IMR-90 (cell line): ENCODE data around the gene ANO10. TPM values are rescaled to one million over a fixed set of nuclear protein-coding genes. Genes with fewer than 3 reads are reported as not detected.

Source experiments
- ATAC-seq: fragments of 200-7000 bp; cut with Tn5 transposase; 2 replicates; pipeline ENCODE4 v1.9.1; 2020; ENCODE audit warnings: low read depth, mild to moderate bottlenecking, moderate library complexity
- BruUV-seq: library from RNA; stranded (reverse); fragments of 400-500 nt; replicated peaks from 2 replicates; lab custom pipeline; 2021; lab: Mats Ljungman, UMichigan
- CTCF ChIA-PET: fragments of 300-600 bp; formaldehyde crosslinking; extraction: SDS; loops from one replicate; lab custom pipeline; 2021; ENCODE audit warnings: antibody characterized with exemption; lab: Yijun Ruan, JAX
- POLR2A ChIA-PET: fragments of 300-600 bp; sonication (Branson Sonifier 250); formaldehyde crosslinking; loops from one replicate; lab custom pipeline; 2022; ENCODE audit warnings: antibody characterized with exemption; ENCODE audit not compliant: unreplicated experiment; lab: Charles Lee
- DNase-seq: peaks from one replicate; pipeline ENCODE4 v3.0.0; 2013
- H2AFZ ChIP-seq: replicated peaks from 2 replicates; pipeline ENCODE3; 2013; ENCODE audit warnings: low read length, mild to moderate bottlenecking; ENCODE audit not compliant: poor library complexity
- H2AK5ac ChIP-seq: 2 replicates; pipeline ENCODE4 v1.6.1; 2013; ENCODE audit warnings: low read depth, low read length, inconsistent platforms
- H2AK9ac ChIP-seq: replicated peaks from 2 replicates; pipeline ENCODE3; 2013; ENCODE audit warnings: mild to moderate bottlenecking, low read depth, low read length, moderate library complexity; ENCODE audit not compliant: poor library complexity
- H2BK120ac ChIP-seq: 2 replicates; pipeline ENCODE4 v1.6.1; 2013; ENCODE audit warnings: low read depth, low read length, inconsistent platforms
- H2BK15ac ChIP-seq: 3 replicates; pipeline ENCODE4 v1.6.1; 2013; ENCODE audit warnings: low read depth, low read length, inconsistent platforms
- H2BK20ac ChIP-seq: 2 replicates; pipeline ENCODE4 v1.6.1; 2013; ENCODE audit warnings: low read depth, mild to moderate bottlenecking, inconsistent platforms, low read length, moderate library complexity
- H2BK5ac ChIP-seq: 2 replicates; pipeline ENCODE4 v1.6.1; 2013; ENCODE audit warnings: mild to moderate bottlenecking, low read depth, low read length, inconsistent platforms; ENCODE audit not compliant: poor library complexity, severe bottlenecking
- H3K14ac ChIP-seq: replicated peaks from 2 replicates; pipeline ENCODE4 v1.6.1; 2013; ENCODE audit warnings: low read depth, low read length, inconsistent platforms
- H3K18ac ChIP-seq: 2 replicates; pipeline ENCODE4 v1.6.1; 2013; ENCODE audit warnings: low read depth, low read length, control low read depth
- H3K23ac ChIP-seq: 2 replicates; pipeline ENCODE4 v1.6.1; 2013; ENCODE audit warnings: low read depth, low read length, inconsistent platforms
- H3K27ac ChIP-seq: 2 replicates; pipeline ENCODE4 v1.5.1; 2013; ENCODE audit warnings: mild to moderate bottlenecking, control low read depth, low read length; ENCODE audit not compliant: insufficient read depth
- H3K27me3 ChIP-seq: 2 replicates; pipeline ENCODE4 v1.6.1; 2013; ENCODE audit warnings: low read length; ENCODE audit not compliant: control insufficient read depth, insufficient read depth
- H3K36me3 ChIP-seq: 2 replicates; pipeline ENCODE4 v1.6.1; 2013; ENCODE audit warnings: low read length, mixed read lengths; ENCODE audit not compliant: control insufficient read depth, insufficient read depth
- H3K4ac ChIP-seq: 2 replicates; pipeline ENCODE4 v1.6.1; 2013; ENCODE audit warnings: low read depth, low read length, inconsistent platforms
- H3K4me1 ChIP-seq: 2 replicates; pipeline ENCODE4 v1.6.1; 2013; ENCODE audit warnings: low read length, mixed read lengths; ENCODE audit not compliant: control insufficient read depth, insufficient read depth
- H3K4me2 ChIP-seq: 2 replicates; pipeline ENCODE4 v1.6.1; 2013; ENCODE audit warnings: low read depth, mild to moderate bottlenecking, control low read depth, low read length, moderate library complexity
- H3K4me3 ChIP-seq: 2 replicates; pipeline ENCODE4 v1.5.1; 2013; ENCODE audit warnings: low read depth, mild to moderate bottlenecking, control low read depth, low read length, moderate library complexity; ENCODE audit not compliant: insufficient read depth
- H3K56ac ChIP-seq: 2 replicates; pipeline ENCODE4 v1.6.1; 2013; ENCODE audit warnings: low read length, inconsistent platforms; ENCODE audit not compliant: insufficient read depth; ENCODE audit errors: extremely low read depth
- H3K79me1 ChIP-seq, 2 experiments: 2 replicates each; pipeline ENCODE4 v1.6.1; 2013; ENCODE audit warnings: low read length in 2 of 2, inconsistent platforms in 1 of 2, low read depth in 1 of 2
- H3K9ac ChIP-seq: 2 replicates; pipeline ENCODE4 v1.6.1; 2013; ENCODE audit warnings: low read depth, low read length, control low read depth
- H3K9me1 ChIP-seq: 2 replicates; pipeline ENCODE4 v1.6.1; 2013; ENCODE audit warnings: low read length, inconsistent platforms; ENCODE audit not compliant: insufficient read depth
- H3K9me3 ChIP-seq: 2 replicates; pipeline ENCODE4 v1.6.1; 2013; ENCODE audit warnings: low read length; ENCODE audit not compliant: control insufficient read depth, insufficient read depth
- H4K20me1 ChIP-seq: 2 replicates; pipeline ENCODE4 v1.6.1; 2013; ENCODE audit warnings: low read length, inconsistent platforms; ENCODE audit not compliant: insufficient read depth
- H4K5ac ChIP-seq: 2 replicates; pipeline ENCODE4 v1.6.1; 2013; ENCODE audit warnings: mild to moderate bottlenecking, low read depth, low read length, control low read depth
- H4K8ac ChIP-seq, 2 experiments: 2 replicates each; pipeline ENCODE4 v1.6.1; 2013; ENCODE audit warnings: low read depth in 2 of 2, low read length in 2 of 2, control low read depth in 1 of 2, inconsistent platforms in 1 of 2
- H4K91ac ChIP-seq: 2 replicates; pipeline ENCODE4 v1.6.1; 2013; ENCODE audit warnings: low read depth, low read length, inconsistent platforms; ENCODE audit not compliant: insufficient read depth
- WGBS, 2 experiments: methylation state at CpG; one replicate each; pipeline versions ENCODE4 v1.1.5 to v1.1.7; 2013; ENCODE audit warnings: missing lambda C conversion rate in 2 of 2; ENCODE audit not compliant: insufficient read length in 1 of 2; ENCODE audit errors: extremely low coverage in 2 of 2; 5-methylcytosine and 5-hydroxymethylcytosine counted together
- dilution Hi-C: fragments of 300-500 bp; cut with HindIII; formaldehyde crosslinking; loops from one replicate; pipeline ENCODE4 v1.14.3; 2018; ENCODE audit warnings: low sequenced_read_pairs; ENCODE audit not compliant: unreplicated experiment
- in situ Hi-C: fragments of 300-500 bp; cut with MboI; formaldehyde crosslinking; loops from 3 replicates; pipeline ENCODE4 v1.14.3; 2019; ENCODE audit warnings: low sequenced_read_pairs, inconsistent platforms, mixed read lengths
- intact Hi-C: fragments of 100-400 bp; cut with micrococcal nuclease; formaldehyde crosslinking; loops from 2 replicates; pipeline ENCODE4 v1.10.0; 2022
- polyA plus RNA-seq, 3 experiments: library from polyadenylated mRNA; depleted of rRNA; stranded (reverse); fragments of >200 nt; gene quantifications; 2 replicates each; pipeline ENCODE4 v1.2.3, GENCODE V29; 2012; ENCODE audit warnings: low replicate concordance in 1 of 3
- total RNA-seq: library from RNA; depleted of rRNA; stranded (reverse); fragments of >200 nt; gene quantifications from 2 replicates; pipeline ENCODE4 v1.2.3, GENCODE V29; 2012
- TF ChIP-seq, protein P1 (sequence below): fragments of 150-350 bp; IDR thresholded peaks from 2 replicates; pipeline ENCODE4 v1.6.1; 2017; ENCODE audit warnings: mild to moderate bottlenecking, antibody characterized with exemption, low read length, low read depth

The ANO10 gene
- total and polyA plus RNA-seq, 2 of the 4 experiments (the other 2 are of a cell fraction) = 28.5 to 41.6 TPM

DNA sequence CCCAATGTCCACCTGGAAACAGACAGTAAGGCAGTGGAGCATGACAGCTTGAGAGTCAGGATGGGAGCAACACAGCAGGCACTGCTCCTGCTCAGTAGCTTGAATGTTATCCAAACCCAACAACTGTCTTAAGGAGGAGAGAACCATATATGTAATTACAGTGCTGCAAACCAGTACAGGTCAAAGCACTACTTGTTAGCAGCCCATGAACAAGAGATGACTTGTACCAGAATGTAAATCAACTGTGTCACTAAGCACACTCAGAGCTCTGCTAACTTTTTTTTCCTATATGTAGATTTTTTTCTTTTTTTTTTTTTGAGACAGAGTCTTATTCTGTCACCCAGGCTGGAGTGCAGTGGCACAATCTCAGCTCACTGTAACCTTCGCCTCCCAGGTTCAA lies 87.1 kb downstream of the ANO10 start:
- POLR2A ChIA-PET = no interaction called here

More for the DNA sequence above, 87.1 kb downstream of the ANO10 start:
- H3K9ac ChIP-seq = no peak overlapping the region
- H3K9me3 ChIP-seq = no peaks in the 10 kb centered on the region
- intact Hi-C loops = no loop called here
- TF ChIP-seq, protein P1, sequence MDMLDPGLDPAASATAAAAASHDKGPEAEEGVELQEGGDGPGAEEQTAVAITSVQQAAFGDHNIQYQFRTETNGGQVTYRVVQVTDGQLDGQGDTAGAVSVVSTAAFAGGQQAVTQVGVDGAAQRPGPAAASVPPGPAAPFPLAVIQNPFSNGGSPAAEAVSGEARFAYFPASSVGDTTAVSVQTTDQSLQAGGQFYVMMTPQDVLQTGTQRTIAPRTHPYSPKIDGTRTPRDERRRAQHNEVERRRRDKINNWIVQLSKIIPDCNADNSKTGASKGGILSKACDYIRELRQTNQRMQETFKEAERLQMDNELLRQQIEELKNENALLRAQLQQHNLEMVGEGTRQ = no peak
- H2AFZ ChIP-seq = no peak overlapping the region
- H3K79me1 ChIP-seq = peaks cover 3 to 11% of the 10 kb centered on the region in 2 experiments; a peak in 3 of 4 replicates
- H3K27me3 ChIP-seq = no peaks in the 10 kb centered on the region
- WGBS, 2 experiments = no CpG with 5 or more reads among the region's 1 CpG
- no peak overlapping the region for H3K14ac ChIP-seq
- no peak overlapping the region for H2BK20ac ChIP-seq
- DNase-seq (no peak), ATAC-seq (no peak)
- H3K4me3 ChIP-seq = no peak overlapping the region
- peaks cover 2% of the 10 kb centered on the region; the same call in 1 of the 2 replicates for H3K9me1 ChIP-seq
- H3K56ac ChIP-seq = no peak overlapping the region
- H3K18ac ChIP-seq = no peak overlapping the region
- dilution Hi-C loops = no loop called here
- CTCF ChIA-PET = interaction anchor here (0.7 kb wide), 1 partner anchor 24 kb away, joined by 3 read pairs; no protein-coding TSS in a partner anchor
- H4K8ac ChIP-seq = no peak overlapping the region
- H3K4ac ChIP-seq = no peak overlapping the region
- H2BK5ac ChIP-seq = no peak overlapping the region
- H2AK9ac ChIP-seq = no peak overlapping the region
- H3K23ac ChIP-seq = no peak overlapping the region
- no peak overlapping the region for H3K4me2 ChIP-seq
- no peak overlapping the region for H2BK15ac ChIP-seq
- H3K36me3 ChIP-seq = peaks cover 4% of the 10 kb centered on the region
- H2AK5ac ChIP-seq = no peak overlapping the region
- no peak overlapping the region for H4K5ac ChIP-seq
- no peak overlapping the region for H4K91ac ChIP-seq
- no peak overlapping the region for H2BK120ac ChIP-seq
- H3K4me1 ChIP-seq = peaks cover 4% of the 10 kb centered on the region
- in situ Hi-C loops = no loop called here
- BruUV-seq = no TSS peak
- H3K27ac ChIP-seq = no peak overlapping the region
- no peaks in the 10 kb centered on the region for H4K20me1 ChIP-seq
